OCI-LY7 (cell line): Measurements from ENCODE around the gene C10orf71. TPM values are rescaled to one million over a fixed set of nuclear protein-coding genes. Genes with fewer than 3 reads are reported as not detected.

Source experiments
- BruUV-seq: library from RNA; stranded (reverse); fragments of 400-500 nt; replicated peaks from 2 replicates; lab custom pipeline; 2021; lab: Mats Ljungman, UMichigan
- CTCF ChIA-PET: fragments of 300-600 bp; sonication (Branson Sonifier 250); formaldehyde crosslinking; loops from one replicate; lab custom pipeline; 2022; ENCODE audit warnings: antibody characterized with exemption; ENCODE audit not compliant: unreplicated experiment; lab: Charles Lee
- POLR2A ChIA-PET: fragments of 300-600 bp; sonication (Branson Sonifier 250); formaldehyde crosslinking; loops from one replicate; lab custom pipeline; 2022; ENCODE audit warnings: antibody characterized with exemption; lab: Charles Lee
- DNase-seq: peaks from one replicate; pipeline ENCODE4 v3.0.0-alpha.2; 2015; ENCODE audit warnings: low spot score
- H2AFZ ChIP-seq: fragments of 200-600 bp; sonication (generic), shearing (Covaris generic); 2 replicates; pipeline ENCODE4 v1.6.1; 2014; ENCODE audit warnings: mild to moderate bottlenecking, antibody characterized with exemption, low read length, moderate library complexity
- H3K27ac ChIP-seq: fragments of 200-600 bp; sonication (generic); 2 replicates; pipeline ENCODE4 v1.5.1; 2014; ENCODE audit warnings: mixed run types, low read depth, mild to moderate bottlenecking, moderate library complexity, low read length, inconsistent platforms; ENCODE audit not compliant: poor library complexity, severe bottlenecking
- H3K36me3 ChIP-seq: fragments of 200-600 bp; sonication (generic); 2 replicates; pipeline ENCODE4 v1.6.1; 2014; ENCODE audit warnings: mild to moderate bottlenecking, antibody characterized with exemption, low read length, moderate library complexity, mixed read lengths; ENCODE audit not compliant: insufficient read depth
- H3K4me1 ChIP-seq: fragments of 200-600 bp; sonication (generic); 2 replicates; pipeline ENCODE4 v1.5.1; 2014; ENCODE audit warnings: mild to moderate bottlenecking, low read length; ENCODE audit not compliant: insufficient read depth, poor library complexity, severe bottlenecking
- H3K4me2 ChIP-seq: fragments of 200-600 bp; sonication (generic); 2 replicates; pipeline ENCODE4 v1.6.1; 2014; ENCODE audit warnings: mild to moderate bottlenecking, low read length
- H3K4me3 ChIP-seq: fragments of 200-600 bp; sonication (generic); 2 replicates; pipeline ENCODE4 v1.5.1; 2014; ENCODE audit warnings: mild to moderate bottlenecking, low read depth, low read length; ENCODE audit not compliant: poor library complexity, severe bottlenecking
- H3K79me2 ChIP-seq: fragments of 200-600 bp; sonication (generic); 2 replicates; pipeline ENCODE4 v1.6.1; 2016; ENCODE audit warnings: low read depth, mild to moderate bottlenecking, low read length, moderate library complexity, mixed read lengths; ENCODE audit not compliant: insufficient read depth
- H3K9me2 ChIP-seq: fragments of 200-600 bp; sonication (generic); 2 replicates; pipeline ENCODE4 v1.6.1; 2016; ENCODE audit warnings: mild to moderate bottlenecking, low read length, mixed read lengths; ENCODE audit not compliant: insufficient read depth
- H3K9me3 ChIP-seq: fragments of 200-600 bp; sonication (generic); 2 replicates; pipeline ENCODE4 v1.6.1; 2014; ENCODE audit warnings: mild to moderate bottlenecking, mixed run types, low read length, mixed read lengths
- H4K20me1 ChIP-seq: fragments of 200-600 bp; sonication (generic); 2 replicates; pipeline ENCODE4 v1.6.1; 2014; ENCODE audit warnings: mild to moderate bottlenecking, antibody characterized with exemption, low read length, moderate library complexity, mixed read lengths; ENCODE audit not compliant: insufficient read depth
- CTCF ChIP-seq: fragments of 200-600 bp; sonication (generic); conservative IDR thresholded peaks from 2 replicates; pipeline ENCODE4 v1.5.1; 2014; ENCODE audit warnings: mild to moderate bottlenecking, antibody characterized with exemption, low read length, moderate library complexity, mixed read lengths
- EZH2phosphoT487 ChIP-seq: fragments of 200-600 bp; sonication (generic); IDR thresholded peaks from 2 replicates; pipeline ENCODE4 v1.6.1; 2018; ENCODE audit warnings: low read depth, borderline replicate concordance, mild to moderate bottlenecking, mixed run types, antibody characterized with exemption, low read length, moderate library complexity, mixed read lengths
- intact Hi-C: fragments of 100-400 bp; cut with micrococcal nuclease; formaldehyde crosslinking; loops from one replicate; pipeline ENCODE4 v1.10.0; 2022; ENCODE audit not compliant: unreplicated experiment
- total RNA-seq, 2 experiments: library from RNA; depleted of rRNA in 1 of 2; stranded (reverse); fragments of >200 nt in 1 of 2; shearing (Covaris generic) in 1 of 2; gene quantifications; 2 replicates each; pipeline ENCODE4 v1.2.3, GENCODE V29; 2014 to 2022

The C10orf71 gene
- total RNA-seq, 2 experiments from 2014 or later = 0.06 to 0.08 TPM

DNA sequence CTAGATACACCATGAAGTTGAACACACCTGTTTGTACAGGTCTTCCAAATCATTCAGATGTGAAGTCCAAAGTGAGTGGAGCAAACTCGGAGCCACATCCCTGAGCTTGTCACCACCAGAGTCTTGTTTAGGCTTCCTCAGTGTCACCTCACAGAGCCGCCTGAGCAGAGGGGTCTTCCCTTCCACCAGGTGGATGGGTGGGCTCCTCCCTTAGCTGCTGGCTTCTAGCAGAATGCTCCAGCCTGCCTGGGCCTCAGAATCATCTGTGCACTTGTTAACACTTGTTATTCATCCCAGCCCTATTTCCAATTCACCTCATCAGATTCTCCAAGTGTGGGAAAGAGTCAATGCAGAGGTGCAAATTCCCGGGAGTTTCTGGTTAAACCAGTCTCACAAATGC is 32.5 kb downstream of the C10orf71 start:
- no peaks in the 10 kb centered on the region for H3K4me1 ChIP-seq
- H4K20me1 ChIP-seq = no peaks in the 10 kb centered on the region
- H3K9me3 ChIP-seq = no peaks in the 10 kb centered on the region
- H3K27ac ChIP-seq = no peak overlapping the region
- POLR2A ChIA-PET = no interaction called here
- no TSS peak for BruUV-seq
- no peak overlapping the region for H3K4me3 ChIP-seq
- H3K4me2 ChIP-seq = no peak overlapping the region
- no peak overlapping the region for H2AFZ ChIP-seq
- no peaks in the 10 kb centered on the region for H3K9me2 ChIP-seq
- CTCF ChIA-PET = no interaction called here
- intact Hi-C loops = no loop called here
- no peaks in the 10 kb centered on the region for H3K36me3 ChIP-seq
- no peak for DNase-seq
- TF ChIP-seq EZH2phosphoT487 = no peak
- TF ChIP-seq CTCF = no peak
- H3K79me2 ChIP-seq = no peaks in the 10 kb centered on the region

DNA sequence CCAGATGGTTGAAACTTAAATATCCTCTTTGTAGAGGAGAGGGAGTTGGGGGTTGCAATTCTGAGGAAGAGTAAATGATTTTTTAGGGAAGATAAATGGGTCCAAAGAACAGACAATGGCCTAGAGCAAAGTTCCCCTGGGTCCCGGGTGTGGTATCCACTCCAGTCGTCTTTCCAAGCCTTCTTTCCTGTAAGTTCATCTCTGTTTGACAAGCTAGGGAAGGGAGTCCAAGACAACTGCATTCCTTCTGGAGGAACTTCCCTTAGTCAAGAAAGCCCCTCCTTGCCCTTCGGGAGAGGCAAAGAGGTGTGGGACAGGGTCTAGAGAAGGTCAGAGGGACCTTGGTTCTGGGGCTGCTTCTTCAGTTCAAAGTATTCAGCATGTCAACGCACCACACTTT is 33.4 kb downstream of the C10orf71 start:
- TF ChIP-seq CTCF = no peak
- no peak for TF ChIP-seq EZH2phosphoT487
- intact Hi-C loops = no loop called here
- Histone ChIP-seq H3K79me2 (no peaks in the 10 kb centered on the region), H3K4me2 (no peak overlapping the region), H4K20me1 (no peaks in the 10 kb centered on the region), H3K9me2 (no peaks in the 10 kb centered on the region), H3K27ac (no peak overlapping the region), H3K4me1 (no peaks in the 10 kb centered on the region), H3K36me3 (no peaks in the 10 kb centered on the region), H3K9me3 (no peaks in the 10 kb centered on the region), H2AFZ (no peak overlapping the region), H3K4me3 (no peak overlapping the region)
- CTCF ChIA-PET = no interaction called here
- BruUV-seq = no TSS peak
- DNase-seq = no peak
- POLR2A ChIA-PET = no interaction called here

DNA sequence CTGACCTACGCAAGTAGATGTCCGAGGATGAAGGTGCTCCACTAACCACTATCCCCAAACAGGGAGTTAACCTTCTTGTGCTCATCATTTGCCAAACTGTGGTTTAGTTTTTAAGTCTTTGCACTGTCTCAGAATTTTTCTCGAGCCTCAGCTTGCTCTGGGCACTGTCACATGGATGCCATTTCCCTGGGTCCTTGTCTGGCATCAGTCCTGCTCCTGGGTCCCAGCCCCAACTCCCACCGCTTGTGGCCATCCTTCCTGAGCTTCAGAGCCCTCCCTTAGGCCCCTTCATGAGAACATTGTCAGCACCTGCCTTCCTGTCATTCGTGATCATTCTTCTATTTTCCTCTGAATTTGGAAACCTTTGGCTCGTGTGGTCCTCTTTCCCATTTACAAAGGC is 33.8 kb downstream of the C10orf71 start:
- CTCF ChIA-PET = no interaction called here
- Histone ChIP-seq H3K79me2 (no peaks in the 10 kb centered on the region), H3K4me3 (no peak overlapping the region), H3K9me3 (no peaks in the 10 kb centered on the region), H3K36me3 (no peaks in the 10 kb centered on the region), H3K9me2 (no peaks in the 10 kb centered on the region), H4K20me1 (no peaks in the 10 kb centered on the region), H3K4me2 (no peak overlapping the region), H3K4me1 (no peaks in the 10 kb centered on the region), H3K27ac (no peak overlapping the region), H2AFZ (no peak overlapping the region)
- no peak for TF ChIP-seq EZH2phosphoT487
- no peak for DNase-seq
- intact Hi-C loops = no loop called here
- POLR2A ChIA-PET = no interaction called here
- BruUV-seq = no TSS peak
